ENCODE measurements around the gene TBC1D14.

Gene TBC1D14

GRCh38 chr4:6920171-6920570, 10.5 kb downstream of the TBC1D14 start:
- TF ChIP-seq SIN3A (IDR thresholded peaks at IDR 0.05; ENCODE audit: borderline replicate concordance, insufficient read depth, low read length) (no peak), TAF1 (IDR thresholded peaks at IDR 0.05; ENCODE audit: borderline replicate concordance, insufficient read depth, low read length) (no peak)
- TF ChIP-seq, protein P1, sequence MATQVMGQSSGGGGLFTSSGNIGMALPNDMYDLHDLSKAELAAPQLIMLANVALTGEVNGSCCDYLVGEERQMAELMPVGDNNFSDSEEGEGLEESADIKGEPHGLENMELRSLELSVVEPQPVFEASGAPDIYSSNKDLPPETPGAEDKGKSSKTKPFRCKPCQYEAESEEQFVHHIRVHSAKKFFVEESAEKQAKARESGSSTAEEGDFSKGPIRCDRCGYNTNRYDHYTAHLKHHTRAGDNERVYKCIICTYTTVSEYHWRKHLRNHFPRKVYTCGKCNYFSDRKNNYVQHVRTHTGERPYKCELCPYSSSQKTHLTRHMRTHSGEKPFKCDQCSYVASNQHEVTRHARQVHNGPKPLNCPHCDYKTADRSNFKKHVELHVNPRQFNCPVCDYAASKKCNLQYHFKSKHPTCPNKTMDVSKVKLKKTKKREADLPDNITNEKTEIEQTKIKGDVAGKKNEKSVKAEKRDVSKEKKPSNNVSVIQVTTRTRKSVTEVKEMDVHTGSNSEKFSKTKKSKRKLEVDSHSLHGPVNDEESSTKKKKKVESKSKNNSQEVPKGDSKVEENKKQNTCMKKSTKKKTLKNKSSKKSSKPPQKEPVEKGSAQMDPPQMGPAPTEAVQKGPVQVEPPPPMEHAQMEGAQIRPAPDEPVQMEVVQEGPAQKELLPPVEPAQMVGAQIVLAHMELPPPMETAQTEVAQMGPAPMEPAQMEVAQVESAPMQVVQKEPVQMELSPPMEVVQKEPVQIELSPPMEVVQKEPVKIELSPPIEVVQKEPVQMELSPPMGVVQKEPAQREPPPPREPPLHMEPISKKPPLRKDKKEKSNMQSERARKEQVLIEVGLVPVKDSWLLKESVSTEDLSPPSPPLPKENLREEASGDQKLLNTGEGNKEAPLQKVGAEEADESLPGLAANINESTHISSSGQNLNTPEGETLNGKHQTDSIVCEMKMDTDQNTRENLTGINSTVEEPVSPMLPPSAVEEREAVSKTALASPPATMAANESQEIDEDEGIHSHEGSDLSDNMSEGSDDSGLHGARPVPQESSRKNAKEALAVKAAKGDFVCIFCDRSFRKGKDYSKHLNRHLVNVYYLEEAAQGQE (IDR thresholded peaks at IDR 0.05; ENCODE audit: insufficient read depth in 1 of 2, low read depth in 2 of 2, low read length in 2 of 2): no peak

DNA sequence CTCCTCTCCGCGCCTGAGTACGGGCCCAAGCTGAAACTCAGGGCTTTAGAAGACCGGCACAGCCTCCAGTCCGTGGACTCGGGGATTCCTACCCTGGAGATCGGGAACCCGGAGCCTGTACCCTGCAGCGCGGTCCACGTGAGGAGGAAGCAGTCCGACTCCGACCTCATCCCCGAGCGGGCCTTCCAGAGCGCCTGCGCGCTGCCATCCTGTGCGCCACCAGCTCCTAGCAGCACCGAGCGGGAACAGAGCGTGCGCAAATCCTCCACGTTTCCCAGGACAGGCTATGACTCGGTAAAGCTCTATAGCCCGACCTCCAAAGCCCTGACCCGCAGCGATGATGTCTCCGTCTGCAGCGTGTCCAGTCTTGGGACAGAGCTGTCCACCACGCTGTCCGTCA, 13.9 kb downstream of the TBC1D14 start:
- TF ChIP-seq TAF1 (IDR thresholded peaks at IDR 0.05; ENCODE audit: borderline replicate concordance, insufficient read depth, low read length) (no peak), FOXP2 (optimal IDR thresholded peaks at IDR 0.05; ENCODE audit: borderline replicate concordance, extremely low read depth, extremely low read length, insufficient read depth) (no peak), POLR2AphosphoS5 (IDR thresholded peaks at IDR 0.05; ENCODE audit: low read depth, low read length) (no peak), SIN3A (IDR thresholded peaks at IDR 0.05; ENCODE audit: borderline replicate concordance, insufficient read depth, low read length) (no peak)
- TF ChIP-seq, protein P1 (IDR thresholded peaks at IDR 0.05; ENCODE audit: insufficient read depth in 1 of 2, low read depth in 2 of 2, low read length in 2 of 2): no peak

DNA sequence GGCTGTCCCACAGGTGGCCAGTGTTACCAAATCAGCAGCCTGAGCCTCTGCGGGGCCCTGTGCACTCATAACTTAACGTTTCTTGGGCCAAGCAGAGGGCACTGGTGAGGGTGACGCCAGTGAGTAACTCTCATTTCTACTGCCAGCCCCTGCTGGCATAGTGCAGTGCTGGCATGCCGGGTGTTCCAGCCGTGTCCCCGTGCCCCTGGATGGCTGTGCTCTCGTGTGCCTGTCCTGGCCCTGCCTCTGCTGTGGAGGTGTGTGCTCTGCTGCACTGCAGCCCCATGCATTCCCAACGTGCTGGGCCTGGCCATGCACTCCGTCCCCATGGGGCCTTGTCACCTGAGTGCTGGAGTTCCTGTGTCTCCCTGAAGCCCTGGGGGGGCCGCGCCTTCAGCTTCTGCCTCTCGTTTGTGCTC, 14.7 kb downstream of the TBC1D14 start:
- no peak for TF ChIP-seq SIN3A (IDR thresholded peaks at IDR 0.05; ENCODE audit: borderline replicate concordance, insufficient read depth, low read length)
- TF ChIP-seq POLR2AphosphoS5 (IDR thresholded peaks at IDR 0.05; ENCODE audit: low read depth, low read length): no peak
- TF ChIP-seq, protein P1 (IDR thresholded peaks at IDR 0.05; ENCODE audit: insufficient read depth in 1 of 2, low read depth in 2 of 2, low read length in 2 of 2): no peak
- TF ChIP-seq FOXP2 (optimal IDR thresholded peaks at IDR 0.05; ENCODE audit: borderline replicate concordance, extremely low read depth, extremely low read length, insufficient read depth): no peak
- TF ChIP-seq TAF1 (IDR thresholded peaks at IDR 0.05; ENCODE audit: borderline replicate concordance, insufficient read depth, low read length): no peak

DNA sequence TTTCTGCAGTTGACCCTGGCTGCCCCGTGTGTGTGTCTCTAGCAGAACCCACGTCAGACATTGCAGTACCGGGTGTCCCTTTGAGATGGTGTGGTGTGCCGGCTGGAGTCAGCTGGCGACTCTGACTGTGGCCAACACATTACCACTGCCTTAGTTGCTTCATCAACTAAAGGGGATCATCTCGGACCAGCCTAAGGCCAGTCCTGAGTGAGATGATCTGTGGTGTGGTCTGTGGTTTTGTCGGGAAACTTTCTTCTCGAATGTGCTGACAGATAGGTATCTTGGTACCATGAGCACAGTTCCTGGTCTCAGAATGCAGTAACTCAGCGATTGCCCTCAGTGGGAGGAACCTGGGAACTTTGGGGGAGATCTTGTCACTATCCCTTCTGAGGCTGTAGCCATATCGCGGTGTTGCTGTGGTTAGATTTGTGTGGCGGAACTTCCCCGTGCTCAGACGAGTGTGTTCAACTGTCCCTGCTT, 15.8 kb downstream of the TBC1D14 start:
- TF ChIP-seq FOXP2 (optimal IDR thresholded peaks at IDR 0.05; ENCODE audit: borderline replicate concordance, extremely low read depth, extremely low read length, insufficient read depth): no peak
- no peak for TF ChIP-seq POLR2AphosphoS5 (IDR thresholded peaks at IDR 0.05; ENCODE audit: low read depth, low read length)
- TF ChIP-seq SIN3A (IDR thresholded peaks at IDR 0.05; ENCODE audit: borderline replicate concordance, insufficient read depth, low read length): no peak
- TF ChIP-seq TAF1 (IDR thresholded peaks at IDR 0.05; ENCODE audit: borderline replicate concordance, insufficient read depth, low read length): no peak
- TF ChIP-seq, protein P1 (IDR thresholded peaks at IDR 0.05; ENCODE audit: insufficient read depth in 1 of 2, low read depth in 2 of 2, low read length in 2 of 2): no peak

GRCh38 chr4:6926081-6926480, 16.5 kb downstream of the TBC1D14 start:
- TF ChIP-seq FOXP2 (optimal IDR thresholded peaks at IDR 0.05; ENCODE audit: borderline replicate concordance, extremely low read depth, extremely low read length, insufficient read depth): no peak
- TF ChIP-seq TAF1 (IDR thresholded peaks at IDR 0.05; ENCODE audit: borderline replicate concordance, insufficient read depth, low read length): no peak
- TF ChIP-seq, protein P1 (IDR thresholded peaks at IDR 0.05; ENCODE audit: insufficient read depth in 1 of 2, low read depth in 2 of 2, low read length in 2 of 2): no peak
- TF ChIP-seq POLR2AphosphoS5 (IDR thresholded peaks at IDR 0.05; ENCODE audit: low read depth, low read length): no peak
- no peak for TF ChIP-seq SIN3A (IDR thresholded peaks at IDR 0.05; ENCODE audit: borderline replicate concordance, insufficient read depth, low read length)

All from PFSK-1 (cell line).